ENCODE results near the gene PSMB2.

The PSMB2 gene

GRCh38 chr1:35642471-35642955 lies 1.2 kb upstream of the PSMB2 start:
- no peak for DNase-seq (ENCODE audit: low read depth, low spot score)

GRCh38 chr1:35640380-35641232 lies 720 bp downstream of the PSMB2 start:
- DNase-seq (ENCODE audit: low read depth, low spot score) = no peak

GRCh38 chr1:35637401-35637809 lies 3.9 kb downstream of the PSMB2 start:
- no peak for DNase-seq (ENCODE audit: low read depth, low spot score)

- DNase-seq (ENCODE audit: low read depth, low spot score) = no peak
These were observed 7.8 kb downstream of the PSMB2 start for GRCh38 chr1:35633547-35633946.

- DNase-seq (ENCODE audit: low read depth, low spot score) = no peak
These were observed 9.9 kb downstream of the PSMB2 start for GRCh38 chr1:35631396-35631795.

- no peak for DNase-seq (ENCODE audit: low read depth, low spot score)
These were observed 12.3 kb downstream of the PSMB2 start for GRCh38 chr1:35629051-35629450.

- no peak for DNase-seq (ENCODE audit: low read depth, low spot score)
These were observed 17.5 kb downstream of the PSMB2 start for GRCh38 chr1:35623832-35624231.

GRCh38 chr1:35622510-35623178 lies 18.7 kb downstream of the PSMB2 start:
- DNase-seq (ENCODE audit: low read depth, low spot score) = no peak

GRCh38 chr1:35619237-35620121 lies 21.8 kb downstream of the PSMB2 start:
- DNase-seq (ENCODE audit: low read depth, low spot score) = no peak

GRCh38 chr1:35615440-35615839 lies 25.9 kb downstream of the PSMB2 start:
- DNase-seq (ENCODE audit: low read depth, low spot score) = no peak

- no peak for DNase-seq (ENCODE audit: low read depth, low spot score)
These were observed 29.7 kb downstream of the PSMB2 start for GRCh38 chr1:35611655-35612054.

- no peak for DNase-seq (ENCODE audit: low read depth, low spot score)
These were observed 35.5 kb downstream of the PSMB2 start for GRCh38 chr1:35605867-35606182.

GRCh38 chr1:35605071-35605866 lies 36.1 kb downstream of the PSMB2 start:
- no peak for DNase-seq (ENCODE audit: low read depth, low spot score)

GRCh38 chr1:35603941-35604340 lies 37.4 kb downstream of the PSMB2 start:
- no peak for DNase-seq (ENCODE audit: low read depth, low spot score)

- no peak for DNase-seq (ENCODE audit: low read depth, low spot score)
These were observed 37.9 kb downstream of the PSMB2 start for GRCh38 chr1:35603468-35603867.

GRCh38 chr1:35600593-35600992 lies 40.7 kb downstream of the PSMB2 start:
- no peak for DNase-seq (ENCODE audit: low read depth, low spot score)

- no peak for DNase-seq (ENCODE audit: low read depth, low spot score)
These were observed 41.9 kb downstream of the PSMB2 start for GRCh38 chr1:35599411-35599810.

- DNase-seq (ENCODE audit: low read depth, low spot score) = no peak
These were observed 42.4 kb downstream of the PSMB2 start for GRCh38 chr1:35598895-35599294.

GRCh38 chr1:35597870-35598269 lies 43.5 kb downstream of the PSMB2 start:
- no peak for DNase-seq (ENCODE audit: low read depth, low spot score)

- no peak for DNase-seq (ENCODE audit: low read depth, low spot score)
These were observed 45.6 kb downstream of the PSMB2 start for GRCh38 chr1:35595684-35596083.
